ENCODE data around the gene DMRTB1.

DMRTB1 gene

GRCh38 chr1:53459321-53460175 is at the start of gene DMRTB1:
Gene DMRTB1 (plus strand): TSS chr1:53459399. CDS start chr1:53459454, 55 bp downstream.
- intact Hi-C loops (cut with DNase I) = no loop called here
- peak in 3 of 42 donors; percentile 4 to 40 (median 35) for DNase-seq

- peak in 1 of 42 donors; percentile 32 for DNase-seq
- intact Hi-C loops (cut with DNase I) = no loop called here
These were observed 49.5 kb upstream of the DMRTB1 start for GRCh38 chr1:53409695-53410094.

GRCh38 chr1:53410100-53410541 is 49.1 kb upstream of the DMRTB1 start:
- DNase-seq = peak in 1 of 42 donors; percentile 18
- intact Hi-C loops (cut with DNase I) = no loop called here

GRCh38 chr1:53410701-53411100 is 48.5 kb upstream of the DMRTB1 start:
- intact Hi-C loops (cut with DNase I) = no loop called here
- DNase-seq = peak in 1 of 42 donors; percentile 22

GRCh38 chr1:53411541-53412152 is 47.6 kb upstream of the DMRTB1 start:
- intact Hi-C loops (cut with DNase I) = no loop called here
- DNase-seq = peak in 1 of 42 donors; percentile 16

GRCh38 chr1:53412285-53413174 is 46.7 kb upstream of the DMRTB1 start:
- intact Hi-C loops (cut with DNase I) = no loop called here
- peak in 1 of 42 donors; percentile 35 for DNase-seq

- DNase-seq = peak in 25 of 42 donors; percentile 7 to 80 (median 34)
- intact Hi-C loops (cut with DNase I) = no loop called here
These were observed 45.8 kb upstream of the DMRTB1 start for GRCh38 chr1:53413175-53414001.

- peak in 1 of 42 donors; percentile 16 for DNase-seq
- intact Hi-C loops (cut with DNase I) = no loop called here
These were observed 44.6 kb upstream of the DMRTB1 start for GRCh38 chr1:53414632-53415031.

GRCh38 chr1:53415432-53415831 is 43.8 kb upstream of the DMRTB1 start:
- intact Hi-C loops (cut with DNase I) = no loop called here
- peak in 1 of 42 donors; percentile 25 for DNase-seq

- intact Hi-C loops (cut with DNase I) = no loop called here
- DNase-seq = no peak
These were observed 42.9 kb upstream of the DMRTB1 start for GRCh38 chr1:53416269-53416813.

GRCh38 chr1:53417074-53417511 is 42.1 kb upstream of the DMRTB1 start:
- no peak for DNase-seq
- intact Hi-C loops (cut with DNase I) = no loop called here

GRCh38 chr1:53419034-53419433 is 40.2 kb upstream of the DMRTB1 start:
- DNase-seq = no peak
- intact Hi-C loops (cut with DNase I) = no loop called here

- intact Hi-C loops (cut with DNase I) = no loop called here
- DNase-seq = no peak
These were observed 38.9 kb upstream of the DMRTB1 start for GRCh38 chr1:53420341-53420740.

- intact Hi-C loops (cut with DNase I) = no loop called here
- DNase-seq = no peak
These were observed 38.0 kb upstream of the DMRTB1 start for GRCh38 chr1:53421208-53421607.

GRCh38 chr1:53430261-53430660 is 28.9 kb upstream of the DMRTB1 start:
- no peak for DNase-seq
- intact Hi-C loops (cut with DNase I) = no loop called here

GRCh38 chr1:53430779-53431178 is 28.4 kb upstream of the DMRTB1 start:
- no peak for DNase-seq
- intact Hi-C loops (cut with DNase I) = no loop called here

GRCh38 chr1:53431244-53431643 is 28.0 kb upstream of the DMRTB1 start:
- DNase-seq = no peak
- intact Hi-C loops (cut with DNase I) = no loop called here

Measured in head of caudate nucleus (tissue), 42 donors.